ENCODE measurements around the gene RBM23.

RBM23 gene

GRCh38 chr14:22882064-22882463, 36.9 kb downstream of the RBM23 start:
- no peak overlapping the region for H3K9ac ChIP-seq (ENCODE audit: low read length)
- H4K20me1 ChIP-seq (ENCODE audit: insufficient read depth, low read length): no peaks in the 10 kb centered on the region
- no peaks in the 10 kb centered on the region for H3K9me2 ChIP-seq (ENCODE audit: low read depth, low read length)
- H3K79me2 ChIP-seq (ENCODE audit: insufficient read depth, low read length): no peaks in the 10 kb centered on the region
- no peak overlapping the region for H3K4me3 ChIP-seq (ENCODE audit: low read depth, low read length, poor library complexity, severe bottlenecking)
- H3K27me3 ChIP-seq (ENCODE audit: insufficient read depth, low read length): 0 out of 2 replicates have a peak, but pooled peaks cover 6% of the 10 kb centered on the region
- no peaks in the 10 kb centered on the region for H3F3A ChIP-seq (ENCODE audit: insufficient read depth, low read length)
- no peak overlapping the region for H3K4me2 ChIP-seq (ENCODE audit: low read length)
- H2AFZ ChIP-seq (ENCODE audit: low read length): no peak overlapping the region
- no peaks in the 10 kb centered on the region for H3K9me3 ChIP-seq (ENCODE audit: low read length)
- TF ChIP-seq EZH2 (IDR thresholded peaks at IDR 0.05; ENCODE audit: borderline replicate concordance, low read length) (no peak), CTCF (IDR thresholded peaks at IDR 0.05; ENCODE audit: low read length) (no peak)
- H3K27ac ChIP-seq (ENCODE audit: low read depth, low read length, poor library complexity, severe bottlenecking): no peak overlapping the region
- H3K4me1 ChIP-seq (ENCODE audit: insufficient read depth, low read length, severe bottlenecking): peaks cover 16% of the 10 kb centered on the region
- H3K36me3 ChIP-seq (ENCODE audit: insufficient read depth, low read length): peaks cover 19% of the 10 kb centered on the region

GRCh38 chr14:22878271-22879246, 40.4 kb downstream of the RBM23 start:
- no peak overlapping the region for H2AFZ ChIP-seq (ENCODE audit: low read length)
- H3K4me3 ChIP-seq (ENCODE audit: low read depth, low read length, poor library complexity, severe bottlenecking): no peak overlapping the region
- no peaks in the 10 kb centered on the region for H4K20me1 ChIP-seq (ENCODE audit: insufficient read depth, low read length)
- no peaks in the 10 kb centered on the region for H3F3A ChIP-seq (ENCODE audit: insufficient read depth, low read length)
- no peak for TF ChIP-seq EZH2 (IDR thresholded peaks at IDR 0.05; ENCODE audit: borderline replicate concordance, low read length)
- TF ChIP-seq CTCF (IDR thresholded peaks at IDR 0.05; ENCODE audit: low read length): no peak
- H3K36me3 ChIP-seq (ENCODE audit: insufficient read depth, low read length): peaks cover 51% of the 10 kb centered on the region
- no peak overlapping the region for H3K27ac ChIP-seq (ENCODE audit: low read depth, low read length, poor library complexity, severe bottlenecking)
- H3K27me3 ChIP-seq (ENCODE audit: insufficient read depth, low read length): no peaks in the 10 kb centered on the region
- no peaks in the 10 kb centered on the region for H3K9me2 ChIP-seq (ENCODE audit: low read depth, low read length)
- no peak overlapping the region for H3K4me2 ChIP-seq (ENCODE audit: low read length)
- H3K9ac ChIP-seq (ENCODE audit: low read length): no peak overlapping the region
- no peaks in the 10 kb centered on the region for H3K9me3 ChIP-seq (ENCODE audit: low read length)
- H3K79me2 ChIP-seq (ENCODE audit: insufficient read depth, low read length): no peaks in the 10 kb centered on the region
- H3K4me1 ChIP-seq (ENCODE audit: insufficient read depth, low read length, severe bottlenecking): peaks cover 5% of the 10 kb centered on the region

GRCh38 chr14:22877000-22877501, 41.9 kb downstream of the RBM23 start:
- Histone ChIP-seq H3F3A (ENCODE audit: insufficient read depth, low read length) (no peaks in the 10 kb centered on the region), H3K4me3 (ENCODE audit: low read depth, low read length, poor library complexity, severe bottlenecking) (no peak overlapping the region), H3K4me1 (ENCODE audit: insufficient read depth, low read length, severe bottlenecking) (peaks cover 8% of the 10 kb centered on the region), H3K27me3 (ENCODE audit: insufficient read depth, low read length) (no peaks in the 10 kb centered on the region), H3K27ac (ENCODE audit: low read depth, low read length, poor library complexity, severe bottlenecking) (no peak overlapping the region), H3K4me2 (ENCODE audit: low read length) (no peak overlapping the region), H3K9ac (ENCODE audit: low read length) (no peak overlapping the region), H2AFZ (ENCODE audit: low read length) (no peak overlapping the region), H3K9me2 (ENCODE audit: low read depth, low read length) (no peaks in the 10 kb centered on the region), H4K20me1 (ENCODE audit: insufficient read depth, low read length) (no peaks in the 10 kb centered on the region), H3K79me2 (ENCODE audit: insufficient read depth, low read length) (no peaks in the 10 kb centered on the region), H3K36me3 (ENCODE audit: insufficient read depth, low read length) (peaks cover 51% of the 10 kb centered on the region), H3K9me3 (ENCODE audit: low read length) (no peaks in the 10 kb centered on the region)
- TF ChIP-seq CTCF (IDR thresholded peaks at IDR 0.05; ENCODE audit: low read length) (no peak), EZH2 (IDR thresholded peaks at IDR 0.05; ENCODE audit: borderline replicate concordance, low read length) (no peak)
